Thyroid gland (tissue), 4 donors: ENCODE data around the gene IFNGR1.

ENCODE experiments used
- CTCF ChIP-seq, 6 experiments: fragments of 200-600 bp in 3 of 6; fragments of 450-650 bp in 3 of 6; sonication (generic) in 3 of 6; IDR thresholded peaks; one replicate each; pipeline ENCODE4 v1.5.1; 2016 to 2019; ENCODE audit warnings: antibody characterized with exemption in 6 of 6, mild to moderate bottlenecking in 2 of 6, inconsistent platforms in 1 of 6, moderate library complexity in 1 of 6
- POLR2A ChIP-seq, 2 donors: fragments of 450-650 bp; IDR thresholded peaks; one replicate each; pipeline ENCODE4 v1.6.1; 2017; ENCODE audit warnings: antibody characterized with exemption in 2 of 2, mild to moderate bottlenecking in 2 of 2, moderate library complexity in 1 of 2

GRCh38 chr6:137241481-137242038, 22.4 kb upstream of the IFNGR1 start:
- TF ChIP-seq CTCF (IDR thresholded peaks at IDR 0.05) (no peak), POLR2A (IDR thresholded peaks at IDR 0.05) (no peak)
